GM03348 (cell line): Measurements from ENCODE around the gene BPIFA3.

ENCODE experiments used
- DNase-seq: peaks from one replicate; pipeline ENCODE4 v3.0.0; 2012; ENCODE audit warnings: low spot score

BPIFA3 gene

DNA sequence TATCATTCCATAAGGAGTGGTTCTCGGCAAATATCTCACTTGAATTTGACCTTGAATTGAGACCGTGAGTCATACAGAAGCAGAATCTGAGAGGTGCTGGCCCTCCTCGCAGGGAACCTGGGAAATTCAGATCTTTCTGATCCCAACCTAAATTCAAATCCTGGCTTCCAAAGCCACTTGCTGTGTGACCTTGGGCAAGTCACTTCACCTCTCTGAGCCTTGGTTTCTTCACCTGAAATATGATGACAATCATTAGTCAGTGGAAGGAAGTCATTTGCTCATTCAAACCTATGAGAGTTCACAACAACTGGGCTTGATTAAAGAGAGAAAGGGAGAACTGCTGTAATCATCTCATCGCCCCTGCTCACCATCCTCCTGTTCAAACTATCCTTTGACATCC, 7.2 kb downstream of the BPIFA3 start:
- DNase-seq = no peak

DNA sequence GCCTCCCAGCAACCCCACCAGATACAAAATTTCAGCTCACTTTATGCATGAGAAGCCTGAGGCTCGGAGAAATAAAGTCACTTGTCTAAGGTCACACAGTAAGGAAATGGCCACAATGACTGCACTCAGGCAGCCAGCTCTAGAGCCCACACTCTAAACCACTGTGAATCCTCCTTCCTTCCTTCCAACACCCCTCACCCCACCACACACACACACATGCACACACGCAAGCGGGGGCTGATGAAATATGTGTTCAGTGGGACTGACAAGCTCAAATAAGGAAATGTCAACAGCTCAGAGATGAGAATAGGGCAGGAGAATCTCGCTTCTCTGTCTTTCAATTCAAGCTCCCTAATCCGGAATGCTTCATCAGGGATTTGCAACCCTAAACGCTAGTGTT, 12.7 kb downstream of the BPIFA3 start:
- no peak for DNase-seq

DNA sequence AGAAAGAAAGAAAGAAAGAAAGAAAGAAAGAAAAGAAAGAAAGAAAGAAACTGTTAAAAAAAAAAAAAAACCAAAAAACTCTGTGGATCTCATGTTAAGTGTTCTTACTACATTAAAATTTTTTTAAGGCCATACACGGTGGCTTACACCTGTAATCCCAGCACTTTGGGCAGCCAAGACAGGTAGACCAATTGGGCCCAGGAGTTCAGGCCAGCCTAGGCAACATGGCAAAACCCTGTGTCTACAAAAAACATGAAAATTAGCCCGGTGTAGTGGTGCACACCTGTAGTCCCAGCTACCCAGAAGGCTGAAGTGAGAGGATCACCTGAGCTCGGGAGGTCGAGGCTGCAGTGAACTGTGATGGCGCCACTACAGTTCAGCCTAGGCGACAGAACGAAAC, 14.1 kb downstream of the BPIFA3 start:
- no peak for DNase-seq

DNA sequence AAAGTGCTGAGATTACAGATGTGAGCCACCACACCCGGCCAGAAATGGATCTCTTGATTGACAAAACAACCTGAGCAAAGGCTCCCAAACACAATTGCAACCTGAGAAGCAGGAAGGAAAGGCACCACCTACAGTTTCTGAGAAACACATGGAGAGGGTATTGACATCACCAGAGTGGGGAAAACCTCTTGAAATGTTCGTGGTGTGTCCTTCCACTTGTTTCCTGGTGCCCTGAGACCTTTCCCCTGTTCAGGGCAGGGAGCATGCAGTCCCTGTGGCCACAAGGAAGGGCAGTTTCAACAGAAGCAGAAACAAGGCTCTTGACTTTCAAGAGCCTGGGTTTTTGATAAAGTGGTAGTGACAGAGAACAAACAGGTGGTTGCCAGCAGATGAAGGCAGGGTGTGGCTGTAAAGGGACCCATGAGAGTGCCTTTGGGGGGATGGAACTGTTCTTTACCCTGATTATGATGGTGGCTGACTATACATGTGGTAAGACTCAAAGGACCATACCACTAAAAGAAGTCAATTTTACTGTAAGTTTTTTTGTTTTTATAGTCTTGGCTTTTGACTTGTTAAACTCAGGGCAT, 15.4 kb downstream of the BPIFA3 start:
- no peak for DNase-seq

DNA sequence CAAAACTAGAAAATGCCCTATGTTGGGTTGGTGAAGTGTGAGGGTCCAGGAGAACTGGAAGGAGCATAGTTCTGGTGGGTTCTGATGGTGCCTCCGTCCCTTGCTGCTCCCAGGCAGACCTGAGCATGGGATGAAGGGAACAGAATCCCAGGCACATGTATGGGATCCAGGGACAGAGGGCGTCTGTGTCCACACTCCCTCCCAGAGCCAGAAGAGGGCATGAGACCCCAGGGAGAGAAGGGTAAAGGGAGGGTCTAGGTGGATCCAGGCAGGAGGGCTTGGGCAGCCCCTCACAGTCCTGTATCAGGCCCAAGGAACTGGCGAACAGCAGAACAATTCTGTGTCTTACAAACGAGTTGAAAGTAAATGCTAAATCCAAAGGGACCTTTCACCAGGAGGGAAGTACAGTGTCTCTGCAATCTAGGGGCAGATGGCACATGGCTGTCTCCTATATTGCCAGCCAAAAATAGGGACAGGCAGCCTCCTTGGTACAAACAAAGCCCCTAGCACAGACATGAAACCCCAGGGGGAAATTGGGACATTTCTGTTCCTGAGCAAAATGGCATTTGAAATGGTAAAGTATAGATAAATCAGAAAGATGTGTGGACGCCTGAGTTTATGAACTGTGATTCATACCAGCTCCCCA, 16.1 kb downstream of the BPIFA3 start:
- no peak for DNase-seq

DNA sequence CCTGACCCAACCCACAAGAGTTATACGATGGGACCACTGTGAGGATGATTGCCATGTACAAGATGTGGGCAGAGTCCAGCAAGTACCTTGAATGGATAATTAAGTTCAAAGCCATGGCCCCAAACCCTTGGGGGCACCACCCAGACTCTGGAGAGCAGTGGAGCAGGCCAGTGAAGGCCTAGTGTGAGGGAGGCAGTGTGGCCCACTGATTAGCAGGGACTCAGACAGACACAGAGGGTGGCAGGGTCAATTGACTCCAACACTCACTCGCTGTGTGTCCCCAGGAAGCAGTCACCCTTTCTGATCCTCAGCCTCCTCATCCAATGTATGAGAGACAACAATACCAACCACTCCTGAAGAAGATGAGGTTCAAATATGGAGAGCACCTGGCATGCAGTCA, 16.9 kb downstream of the BPIFA3 start:
- DNase-seq = no peak

DNA sequence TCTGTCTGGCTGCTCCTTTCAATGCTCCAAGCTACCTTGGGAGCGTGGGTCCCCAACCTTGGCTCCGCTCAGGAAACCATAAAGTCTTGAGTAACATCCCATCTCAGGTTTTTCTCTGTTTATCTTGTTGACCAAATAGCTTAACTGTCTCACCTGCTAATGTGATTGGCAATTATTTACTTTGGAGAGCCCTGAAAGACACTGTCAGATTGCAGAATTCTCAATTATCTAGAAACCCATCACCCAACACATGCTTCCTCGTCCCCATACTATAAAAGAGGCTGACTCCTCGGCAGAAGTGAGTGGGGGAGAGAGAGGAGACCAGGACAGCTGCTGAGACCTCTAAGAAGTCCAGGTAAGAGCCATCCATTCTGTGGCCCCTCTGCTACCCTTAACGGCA, 18.5 kb downstream of the BPIFA3 start, which contains the start of gene BPIFA1:
TSS of gene BPIFA1 (plus strand) at position 301 of the 400 bp plus-strand sequence. CDS start 1,716 bp downstream, outside the sequence.
- DNase-seq = no peak

DNA sequence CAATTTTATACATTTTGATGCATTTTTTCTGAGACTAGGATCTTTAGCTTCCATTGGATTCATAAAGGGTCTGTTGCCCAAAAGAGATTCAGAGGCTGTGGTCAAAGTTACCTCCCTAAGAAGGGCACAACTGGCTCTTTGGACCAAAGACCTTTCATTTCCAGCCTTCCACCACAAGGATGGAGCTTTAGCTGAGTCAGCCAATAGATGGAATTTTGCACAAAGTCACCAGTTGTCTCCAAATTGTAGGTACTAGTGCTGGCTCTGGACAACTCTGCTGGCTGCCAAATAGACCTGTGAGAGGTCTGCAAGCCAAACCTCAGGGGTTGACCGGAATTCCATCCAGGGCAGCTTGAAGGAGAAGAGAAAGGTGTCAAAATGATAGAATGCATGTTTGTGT, 19.2 kb downstream of the BPIFA3 start:
- DNase-seq = no peak

DNA sequence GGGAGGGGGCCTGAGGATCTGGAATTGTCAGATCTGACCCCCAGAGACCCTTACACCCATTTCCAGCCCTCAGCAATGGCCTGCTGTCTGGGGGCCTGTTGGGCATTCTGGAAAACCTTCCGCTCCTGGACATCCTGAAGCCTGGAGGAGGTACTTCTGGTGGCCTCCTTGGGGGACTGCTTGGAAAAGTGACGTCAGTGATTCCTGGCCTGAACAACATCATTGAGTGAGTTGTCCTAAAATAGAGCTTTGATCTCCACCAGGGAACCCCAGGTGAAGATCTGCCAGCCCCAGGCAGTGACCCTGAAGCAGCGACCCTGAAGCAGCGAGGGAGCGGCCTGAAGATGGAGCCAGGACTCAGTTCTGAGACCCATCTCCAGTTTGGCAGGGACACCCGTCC, 20.8 kb downstream of the BPIFA3 start:
- DNase-seq = no peak

DNA sequence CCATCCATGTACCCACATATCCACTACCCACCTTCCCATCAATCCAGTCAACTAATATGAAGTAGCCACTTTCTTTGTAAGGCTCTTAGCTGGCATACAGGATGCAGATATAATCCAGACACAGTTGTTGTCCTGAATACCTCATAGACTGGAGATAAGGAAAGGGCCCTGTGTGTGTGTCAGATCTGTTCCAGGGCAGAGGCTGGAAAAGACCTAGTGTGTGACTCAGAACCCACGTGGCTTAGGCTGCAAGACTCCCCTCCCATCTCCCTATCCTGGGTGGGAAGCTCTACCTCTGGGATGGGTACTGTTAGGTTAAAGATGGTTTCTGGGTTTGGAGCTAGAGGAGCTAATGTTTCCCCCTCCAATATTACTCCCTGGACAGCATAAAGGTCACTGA, 22.3 kb downstream of the BPIFA3 start:
- DNase-seq = no peak

DNA sequence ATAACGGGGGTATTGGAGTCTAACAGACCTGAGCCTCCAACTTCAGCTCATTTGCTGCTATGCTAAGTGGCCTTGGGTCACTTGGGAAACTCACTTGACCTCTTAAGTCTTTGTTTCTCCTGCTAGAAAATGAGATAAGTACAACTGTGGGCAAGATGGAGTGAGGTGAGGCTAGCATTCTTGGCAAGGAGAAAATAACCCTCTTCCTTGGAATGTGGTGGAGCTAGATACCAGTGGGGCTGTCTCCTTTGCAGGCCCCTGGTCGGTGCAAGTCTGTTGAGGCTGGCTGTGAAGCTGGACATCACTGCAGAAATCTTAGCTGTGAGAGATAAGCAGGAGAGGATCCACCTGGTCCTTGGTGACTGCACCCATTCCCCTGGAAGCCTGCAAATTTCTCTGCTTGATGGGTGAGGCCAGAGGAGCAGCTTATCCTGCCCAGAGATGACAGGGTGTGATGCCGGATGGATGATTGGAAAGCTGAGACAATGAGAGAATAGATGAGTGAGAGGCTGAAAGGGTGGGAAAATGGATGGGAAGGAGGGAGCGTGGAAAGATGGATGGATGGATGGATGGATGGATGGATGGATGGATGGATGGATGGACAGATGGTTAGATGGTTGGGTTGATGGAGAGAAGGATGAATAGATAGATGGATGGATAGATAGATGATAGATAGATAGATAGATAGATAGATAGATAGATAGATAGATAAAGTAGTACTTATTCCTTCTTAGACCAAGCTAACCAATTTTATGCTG, 23.0 kb downstream of the BPIFA3 start:
- DNase-seq = no peak

DNA sequence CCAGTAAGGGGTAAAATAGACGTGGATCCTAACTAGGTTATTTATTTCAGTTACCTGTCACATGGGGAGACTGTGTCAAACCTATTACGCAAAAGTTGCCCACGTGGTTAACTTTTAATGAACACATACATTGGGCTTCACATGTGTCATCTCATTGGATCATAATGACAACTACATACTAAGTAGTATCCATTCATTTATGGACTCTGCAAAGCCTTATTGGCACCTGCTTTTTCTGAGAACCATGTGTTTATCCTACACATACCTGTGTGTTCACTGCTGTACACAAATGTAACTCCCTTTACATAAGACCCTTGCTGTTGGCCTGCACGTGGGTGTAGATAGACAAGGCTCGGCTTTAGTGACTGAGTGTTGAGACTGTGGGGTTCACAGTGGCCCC, 23.8 kb downstream of the BPIFA3 start:
- no peak for DNase-seq

DNA sequence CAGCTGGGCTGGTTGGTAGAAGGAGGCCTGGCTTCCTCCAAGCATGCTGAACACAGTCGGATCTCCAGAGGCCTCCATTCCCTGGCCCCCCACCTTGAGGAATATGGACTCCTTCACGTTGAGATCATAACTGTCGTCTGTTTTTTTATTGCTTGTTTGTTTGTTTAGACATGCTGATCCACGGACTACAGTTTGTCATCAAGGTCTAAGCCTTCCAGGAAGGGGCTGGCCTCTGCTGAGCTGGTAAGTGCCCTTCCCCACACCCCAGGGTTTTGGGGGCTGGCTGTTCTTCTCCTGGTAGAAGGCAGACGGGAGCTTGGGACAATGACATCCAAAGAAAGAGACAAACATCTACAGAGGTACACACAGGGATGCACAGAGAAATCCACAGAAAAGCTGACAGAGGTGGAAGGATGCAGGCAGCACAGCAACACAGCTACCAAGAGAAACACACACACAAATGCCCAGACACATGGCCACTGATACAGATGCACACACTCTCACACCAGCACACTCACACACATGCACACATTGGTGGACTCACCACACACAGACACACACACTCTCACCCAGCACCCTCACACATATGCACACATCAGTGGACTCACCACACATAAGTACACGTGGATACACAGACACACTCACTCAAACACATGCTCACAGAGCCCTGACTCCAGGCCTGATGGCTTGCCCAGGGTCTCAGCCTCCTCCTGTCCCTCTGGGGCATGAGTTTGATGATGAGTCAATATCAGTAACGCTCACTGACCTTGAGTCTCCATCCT, 25.4 kb downstream of the BPIFA3 start:
- no peak for DNase-seq

DNA sequence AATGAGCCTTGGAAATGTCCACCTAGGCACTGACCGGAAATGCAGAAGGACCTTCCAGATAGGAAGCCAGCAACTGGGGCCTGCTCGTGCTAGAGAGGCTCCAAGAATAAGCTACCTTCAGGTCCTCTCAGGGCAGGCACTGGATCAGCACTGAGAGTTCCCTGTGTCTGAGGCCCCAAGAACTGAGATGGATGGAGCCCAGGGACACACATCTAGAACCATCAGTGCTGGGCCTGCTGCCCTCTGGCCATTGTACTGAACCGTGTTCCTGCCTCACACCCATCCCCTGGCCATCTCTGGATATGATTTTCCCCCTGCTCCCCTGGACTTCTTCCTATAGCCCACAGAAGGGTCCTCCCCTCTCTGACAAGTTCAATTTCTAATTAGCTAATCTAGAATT, 28.9 kb downstream of the BPIFA3 start:
- no peak for DNase-seq

DNA sequence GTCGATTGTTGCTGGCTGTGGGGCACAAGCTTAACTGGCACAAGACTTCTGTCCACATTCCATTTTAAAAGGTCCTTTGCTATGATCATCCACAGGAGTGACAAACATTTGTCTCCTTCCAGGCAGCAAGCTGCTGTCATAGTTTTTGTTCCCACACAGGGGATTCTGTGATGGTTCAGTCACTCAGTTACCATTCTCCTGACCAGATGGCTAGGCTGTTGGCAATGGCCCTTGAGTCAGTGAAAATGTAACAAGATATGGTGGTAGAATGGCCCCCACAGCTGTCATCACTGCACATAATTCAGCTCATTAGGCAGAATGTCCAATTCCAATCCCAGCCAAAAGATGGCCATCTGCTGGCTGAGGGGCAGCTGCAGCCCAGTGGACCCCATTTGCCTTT, 32.3 kb downstream of the BPIFA3 start:
- DNase-seq = no peak

DNA sequence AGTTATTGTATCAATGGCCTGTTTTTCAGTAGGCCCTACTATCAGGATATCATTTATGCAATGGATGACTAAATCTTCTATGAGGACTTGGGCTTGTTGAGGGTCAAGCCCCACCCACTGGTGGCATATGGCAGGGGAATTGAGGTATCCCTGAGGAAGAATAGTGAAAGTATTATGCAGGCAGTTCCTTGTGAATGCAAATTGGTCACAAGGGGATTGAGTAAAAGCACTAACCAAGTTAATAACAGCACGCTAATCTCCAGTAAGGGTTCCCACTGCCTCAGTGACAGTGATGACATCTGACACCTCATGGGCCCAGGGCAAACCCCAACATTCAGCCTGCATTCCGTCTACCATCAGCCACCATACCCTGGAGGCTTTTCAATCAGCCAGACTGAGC, 33.5 kb downstream of the BPIFA3 start:
- no peak for DNase-seq

DNA sequence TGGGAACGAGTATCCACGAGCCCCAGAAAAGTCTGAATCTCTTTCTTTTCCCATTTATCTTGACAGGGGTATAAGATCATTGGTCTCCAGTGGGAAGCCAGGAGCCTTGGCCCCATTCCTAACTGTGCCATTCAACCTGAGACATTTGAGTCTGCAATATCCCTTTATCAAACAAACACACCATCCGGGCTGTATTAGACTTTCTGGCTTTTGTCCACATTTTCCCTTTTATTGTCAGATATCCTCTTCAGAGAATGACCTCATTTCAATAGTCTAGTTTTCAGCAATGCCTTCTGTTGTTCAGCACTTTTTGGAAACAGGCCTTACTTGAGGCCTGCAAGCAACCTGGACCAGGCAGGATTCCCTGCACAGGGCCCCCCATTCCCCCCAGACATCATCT, 34.3 kb downstream of the BPIFA3 start:
- DNase-seq = no peak

DNA sequence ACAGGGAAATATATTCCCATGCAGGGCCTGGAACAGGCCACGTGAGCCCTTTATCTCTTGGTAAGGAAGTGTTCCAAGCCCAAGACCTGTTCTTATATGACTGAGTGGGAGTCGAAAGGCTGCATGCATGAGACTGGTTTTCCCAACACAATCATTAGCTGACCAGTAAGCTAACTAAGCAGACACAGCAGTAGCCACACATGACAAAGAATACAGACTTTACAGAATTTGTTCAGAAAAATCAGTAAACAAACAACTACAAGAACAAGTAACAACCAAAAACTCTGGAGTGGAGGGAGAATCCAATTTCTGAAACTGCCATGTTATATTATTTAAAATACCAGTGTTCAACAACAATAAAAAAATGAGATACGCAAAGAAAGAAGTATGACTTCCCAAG, 35.3 kb downstream of the BPIFA3 start:
- no peak for DNase-seq

DNA sequence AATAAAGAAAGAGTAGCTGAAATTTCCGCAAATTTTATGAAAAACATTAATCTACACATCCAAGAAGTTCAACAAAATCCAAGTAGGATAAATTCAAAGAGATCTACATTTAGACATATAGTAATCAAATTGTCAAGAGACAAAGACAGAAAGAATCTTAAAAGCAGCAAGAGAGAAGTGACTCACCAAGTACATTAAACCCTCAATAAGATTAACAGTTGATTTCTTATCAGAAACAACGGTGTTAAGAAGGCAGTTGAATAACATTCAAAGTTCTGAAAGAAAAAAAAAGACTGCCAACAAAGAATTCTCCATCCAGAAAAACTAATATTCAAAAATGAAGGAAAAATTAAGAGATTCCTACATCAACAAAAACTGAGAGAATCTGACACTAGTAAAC, 37.9 kb downstream of the BPIFA3 start:
- DNase-seq = no peak

DNA sequence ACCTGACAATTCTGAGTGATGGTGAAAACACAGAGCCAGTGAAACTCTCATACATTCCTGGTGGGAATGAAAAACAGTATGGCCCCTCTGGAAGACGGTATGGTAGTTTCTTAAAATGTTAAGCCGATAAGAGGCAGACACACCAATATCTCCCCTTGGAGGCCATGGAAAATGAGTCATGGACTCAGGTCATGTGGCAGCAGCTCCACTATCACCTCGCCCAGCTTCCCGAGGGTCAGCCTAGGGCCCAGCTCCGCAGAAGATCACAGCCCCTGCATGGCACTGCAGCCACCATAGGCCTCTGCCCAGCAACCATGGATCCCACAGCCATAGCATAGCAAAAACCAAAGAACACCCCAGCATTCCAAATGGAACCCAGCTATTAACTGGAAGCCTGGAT, 40.1 kb downstream of the BPIFA3 start:
- DNase-seq = no peak

DNA sequence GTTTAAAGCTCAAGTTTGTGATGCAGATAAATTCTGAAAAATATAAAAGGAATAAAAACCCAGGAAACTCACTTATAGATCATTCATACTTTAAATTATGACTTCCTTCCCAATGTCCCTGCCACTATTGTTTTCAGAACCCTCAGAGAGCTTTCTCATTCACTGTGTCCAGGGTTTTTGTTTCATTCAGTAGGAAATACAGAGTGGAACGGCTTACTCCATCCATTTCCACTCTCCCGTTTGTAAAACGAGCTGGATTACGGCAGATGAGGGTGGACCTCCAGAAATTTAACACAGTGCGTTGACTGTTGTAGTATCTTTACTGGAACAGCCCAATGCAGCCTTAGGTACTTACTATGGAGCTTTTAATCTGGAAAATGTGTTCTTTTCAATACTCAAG, 42.2 kb downstream of the BPIFA3 start:
- no peak for DNase-seq

DNA sequence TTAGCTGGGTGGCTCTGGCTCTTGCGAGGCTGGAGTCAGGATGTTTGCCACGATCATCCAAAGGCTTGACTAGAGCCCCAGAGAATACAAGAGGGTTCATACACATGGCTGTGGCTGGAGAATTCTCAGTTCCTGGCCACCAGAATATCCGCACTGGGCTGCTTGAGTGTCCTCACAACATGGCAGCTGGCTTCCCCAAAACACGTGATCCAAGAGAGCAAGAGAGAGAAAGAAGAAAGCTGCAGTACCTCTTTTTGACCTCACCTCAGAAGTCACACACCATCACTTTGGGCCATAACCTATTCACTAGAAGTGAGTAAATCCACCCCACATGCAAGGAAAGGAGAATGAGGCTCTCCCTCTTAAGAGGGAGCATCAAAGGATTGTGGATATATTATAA, 44.3 kb downstream of the BPIFA3 start:
- DNase-seq = no peak

DNA sequence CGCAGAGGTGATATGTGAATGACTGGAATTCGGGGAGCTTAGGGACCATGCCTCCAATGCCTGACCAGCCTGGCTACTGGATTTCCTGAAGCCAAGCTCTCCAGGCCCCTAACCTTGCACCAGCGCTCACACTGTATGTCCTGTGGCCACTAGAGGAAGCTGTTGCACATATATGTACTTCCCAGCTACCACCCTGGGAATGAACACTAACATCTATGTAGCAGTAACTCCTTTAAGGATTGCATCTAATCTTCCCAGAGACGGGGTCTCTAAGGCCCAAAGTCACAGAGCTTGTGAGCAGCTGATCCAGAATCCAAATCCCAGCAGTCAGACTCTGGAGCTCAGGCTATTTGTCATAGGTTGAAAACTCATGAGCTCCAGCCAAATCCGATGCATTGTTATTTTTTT, 45.5 kb downstream of the BPIFA3 start:
- DNase-seq = peak; percentile 53
